Measurements from ENCODE around the gene CAPG. TPM values are rescaled to one million over a fixed set of nuclear protein-coding genes. Genes with fewer than 3 reads are reported as not detected.

Gene CAPG
- total RNA-seq, 2 donors from 2014 or later: 47.1 to 56.9 TPM

- H3K4me1 ChIP-seq (ENCODE audit: control insufficient read depth in 1 of 2, low read depth in 2 of 2): peaks cover 3 to 13% of the 10 kb centered on the region in 2 donors
- H3K4me3 ChIP-seq: no peak overlapping the region
- DNase-seq (ENCODE audit: low spot score): no peak
- H3K36me3 ChIP-seq: no peaks in the 10 kb centered on the region
- no peaks in the 10 kb centered on the region for H3K9me3 ChIP-seq
- ATAC-seq (ENCODE audit: insufficient number of reproducible peaks, low FRiP score, low read depth): no peak
- H3K27ac ChIP-seq: no peak overlapping the region
- TF ChIP-seq CTCF (IDR thresholded peaks at IDR 0.05): no peak
- no peaks in the 10 kb centered on the region for H3K27me3 ChIP-seq (replicated peaks; ENCODE audit: insufficient read depth)
Observed at GRCh38 chr2:85430752-85431569, 20.8 kb upstream of the CAPG start.

GRCh38 chr2:85429924-85430289 lies 19.7 kb upstream of the CAPG start:
- Histone ChIP-seq H3K36me3 (no peaks in the 10 kb centered on the region), H3K27ac (no peak overlapping the region), H3K27me3 (replicated peaks; ENCODE audit: insufficient read depth) (no peaks in the 10 kb centered on the region), H3K9me3 (no peaks in the 10 kb centered on the region), H3K4me3 (no peak overlapping the region), H3K4me1 (ENCODE audit: control insufficient read depth in 1 of 2, low read depth in 2 of 2) (peaks cover 3 to 13% of the 10 kb centered on the region in 2 donors)
- no peak for TF ChIP-seq CTCF (IDR thresholded peaks at IDR 0.05)
- ATAC-seq (ENCODE audit: insufficient number of reproducible peaks, low FRiP score, low read depth) (no peak), DNase-seq (ENCODE audit: low spot score) (no peak)

GRCh38 chr2:85429213-85429923 lies 19.2 kb upstream of the CAPG start:
- peaks cover 3 to 11% of the 10 kb centered on the region in 2 donors for H3K4me1 ChIP-seq (ENCODE audit: control insufficient read depth in 1 of 2, low read depth in 2 of 2)
- no peaks in the 10 kb centered on the region for H3K36me3 ChIP-seq
- no peak overlapping the region for H3K4me3 ChIP-seq
- ATAC-seq (ENCODE audit: insufficient number of reproducible peaks, low FRiP score, low read depth) (no peak), DNase-seq (ENCODE audit: low spot score) (no peak)
- H3K27ac ChIP-seq: no peak overlapping the region
- H3K9me3 ChIP-seq: no peaks in the 10 kb centered on the region
- no peak for TF ChIP-seq CTCF (IDR thresholded peaks at IDR 0.05)
- H3K27me3 ChIP-seq (replicated peaks; ENCODE audit: insufficient read depth): no peaks in the 10 kb centered on the region

GRCh38 chr2:85428343-85428881 lies 18.2 kb upstream of the CAPG start:
- Histone ChIP-seq H3K27me3 (replicated peaks; ENCODE audit: insufficient read depth) (no peaks in the 10 kb centered on the region), H3K36me3 (no peaks in the 10 kb centered on the region), H3K4me1 (ENCODE audit: control insufficient read depth in 1 of 2, low read depth in 2 of 2) (peaks cover 0 to 1% of the 10 kb centered on the region in 2 donors), H3K4me3 (no peak overlapping the region), H3K27ac (no peak overlapping the region), H3K9me3 (no peaks in the 10 kb centered on the region)
- DNase-seq (ENCODE audit: low spot score) (no peak), ATAC-seq (ENCODE audit: insufficient number of reproducible peaks, low FRiP score, low read depth) (no peak)
- no peak for TF ChIP-seq CTCF (IDR thresholded peaks at IDR 0.05)

- H3K36me3 ChIP-seq: no peaks in the 10 kb centered on the region
- no peak for DNase-seq (ENCODE audit: low spot score)
- ATAC-seq (ENCODE audit: insufficient number of reproducible peaks, low FRiP score, low read depth): no peak
- no peaks in the 10 kb centered on the region for H3K4me1 ChIP-seq (ENCODE audit: control insufficient read depth in 1 of 2, low read depth in 2 of 2)
- no peak for TF ChIP-seq CTCF (IDR thresholded peaks at IDR 0.05)
- no peak overlapping the region for H3K27ac ChIP-seq
- H3K27me3 ChIP-seq (replicated peaks; ENCODE audit: insufficient read depth): no peaks in the 10 kb centered on the region
- H3K9me3 ChIP-seq: no peaks in the 10 kb centered on the region
- no peak overlapping the region for H3K4me3 ChIP-seq
Observed at GRCh38 chr2:85427300-85427835, 17.2 kb upstream of the CAPG start.

Measured in thoracic aorta (tissue), 2 donors.